HG03558 (cell line): ENCODE results near the gene CCND1.
"Not testable (repeated sequence)": the region's sequence is repeated elsewhere in the genome, so short reads cannot be mapped to it uniquely, and the experiment has no call there.

ENCODE experiments used
- ATAC-seq: cut with Tn5 transposase; IDR thresholded peaks from one replicate; pipeline ENCODE4 v1.9.1; 2021; ENCODE audit warnings: moderate number of reproducible peaks; ENCODE audit not compliant: unreplicated experiment; ENCODE audit errors: extremely low read depth

The CCND1 gene

DNA sequence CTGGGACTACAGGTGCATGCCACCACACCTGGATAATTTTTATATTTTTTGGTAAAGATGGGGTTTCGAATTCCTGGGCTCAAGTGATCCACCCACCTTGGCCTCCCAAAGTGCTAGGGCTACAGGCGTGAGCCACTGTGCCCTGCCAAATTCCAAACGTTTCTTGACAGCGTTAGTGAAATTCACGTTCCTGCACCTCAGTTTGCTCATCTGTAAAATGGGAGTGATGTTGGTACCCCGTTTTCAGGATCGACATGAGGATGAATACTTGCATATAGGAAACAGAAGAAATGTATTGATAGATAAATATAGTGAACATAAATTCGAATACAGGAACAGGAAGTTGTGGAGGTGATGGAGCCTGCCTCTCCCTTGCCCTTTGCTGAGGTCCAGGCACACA is 44.4 kb downstream of the CCND1 start:
- no peak for ATAC-seq

- ATAC-seq, result no peak
Measured at GRCh38 chr11:69686452-69686851, 45.5 kb downstream of the CCND1 start.

- ATAC-seq, result no peak
Measured at GRCh38 chr11:69686856-69687255, 45.9 kb downstream of the CCND1 start.

- ATAC-seq, result not testable (repeated sequence)
Measured at GRCh38 chr11:69687969-69688771, 47.2 kb downstream of the CCND1 start.

GRCh38 chr11:69689484-69690319 is 48.7 kb downstream of the CCND1 start:
- ATAC-seq, result no peak

GRCh38 chr11:69691463-69691862 is 50.5 kb downstream of the CCND1 start:
- ATAC-seq, result no peak

- ATAC-seq, result no peak
Measured at GRCh38 chr11:69692422-69692821, 51.5 kb downstream of the CCND1 start.

- ATAC-seq, result no peak
Measured at GRCh38 chr11:69694781-69695180, 53.8 kb downstream of the CCND1 start.

- ATAC-seq, result no peak
Measured at GRCh38 chr11:69695581-69695980, 54.6 kb downstream of the CCND1 start.

GRCh38 chr11:69695995-69696394 is 55.0 kb downstream of the CCND1 start:
- not testable (repeated sequence) for ATAC-seq

- no peak for ATAC-seq
Measured at GRCh38 chr11:69696749-69697468, 56.0 kb downstream of the CCND1 start.

DNA sequence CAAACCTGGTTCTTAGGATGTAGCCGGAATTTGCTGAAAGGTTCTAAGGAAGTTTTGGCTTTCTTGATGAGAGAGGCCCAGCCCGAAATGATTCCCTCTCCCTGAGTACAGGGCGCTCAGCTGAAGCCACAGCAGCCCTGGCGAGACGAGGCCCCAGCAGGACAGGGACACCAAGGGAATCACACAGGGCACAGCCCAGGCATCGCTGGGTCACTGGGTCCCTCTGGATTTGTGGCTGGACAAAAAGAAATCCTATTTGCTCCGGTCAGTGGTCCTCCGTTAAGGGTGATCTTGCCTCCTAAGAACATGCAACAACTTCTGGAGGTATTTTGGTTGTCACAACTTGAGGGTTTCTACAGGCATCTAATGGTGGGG is 56.5 kb downstream of the CCND1 start:
- ATAC-seq, result no peak

DNA sequence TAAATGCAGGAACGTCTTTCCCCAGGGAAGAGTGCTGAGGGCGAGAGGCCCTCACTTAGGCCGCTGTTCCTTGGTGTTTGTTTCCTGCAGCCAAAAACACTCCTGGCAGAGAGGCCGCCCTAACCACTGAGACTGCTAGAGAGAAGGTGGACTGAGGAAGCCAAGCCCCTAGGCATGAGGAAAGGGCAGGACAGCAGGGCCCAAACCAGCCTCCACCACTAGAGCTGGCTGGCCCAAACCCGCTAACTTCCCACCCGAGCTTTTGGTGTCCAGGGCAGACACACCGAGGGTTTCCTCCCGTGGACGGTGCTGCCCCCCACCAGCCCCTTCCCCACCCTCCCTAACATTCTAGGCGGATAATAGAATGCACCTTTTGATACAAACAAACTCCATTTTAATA is 56.9 kb downstream of the CCND1 start:
- no peak for ATAC-seq

GRCh38 chr11:69698362-69698761 is 57.4 kb downstream of the CCND1 start:
- no peak for ATAC-seq

- no peak for ATAC-seq
Measured at GRCh38 chr11:69699213-69699612, 58.3 kb downstream of the CCND1 start.

GRCh38 chr11:69700278-69701140 is 59.6 kb downstream of the CCND1 start:
- no peak for ATAC-seq

DNA sequence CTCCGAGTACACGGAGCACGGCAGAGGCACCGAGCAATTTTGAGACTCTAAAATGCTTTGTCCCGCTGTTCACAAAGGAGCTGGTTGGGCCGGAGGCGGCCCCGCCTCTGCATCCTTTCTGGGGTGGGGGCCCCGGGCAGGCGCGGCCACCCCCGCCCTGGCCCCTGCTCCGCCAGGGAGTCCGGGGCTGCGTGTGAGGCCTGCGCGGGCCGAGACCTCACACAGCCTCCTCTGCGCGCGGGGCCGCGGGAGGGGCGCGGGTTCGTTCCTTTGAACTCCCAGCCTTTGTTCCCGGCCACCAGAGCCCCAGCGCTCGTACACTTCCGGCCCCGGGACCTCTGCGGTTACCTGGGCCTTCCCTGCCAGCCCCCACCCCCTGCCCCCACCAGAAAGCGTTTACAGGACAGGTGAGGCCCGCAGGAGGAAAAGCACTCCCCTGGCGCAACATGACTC is 61.3 kb downstream of the CCND1 start:
- no peak for ATAC-seq

GRCh38 chr11:69702769-69703452 is 62.0 kb downstream of the CCND1 start:
- ATAC-seq, result no peak

DNA sequence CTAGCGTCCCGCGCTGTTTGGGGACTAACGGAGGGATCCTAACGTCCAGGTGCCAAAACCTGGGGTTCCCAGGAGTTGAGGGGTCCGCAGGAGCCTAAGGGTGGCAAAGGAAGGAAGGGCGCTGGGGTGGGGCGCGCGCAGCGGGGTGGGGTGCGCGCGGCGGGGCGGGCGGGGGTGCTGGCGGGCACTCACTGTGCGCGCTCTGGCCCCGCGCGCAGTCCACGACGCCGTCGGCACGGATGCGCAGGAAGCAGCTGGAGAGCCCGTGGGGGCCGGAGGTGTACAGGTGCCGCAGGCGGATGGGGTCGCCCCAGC is 62.5 kb downstream of the CCND1 start:
- ATAC-seq, result no peak
